Panc1 (cell line): Measurements from ENCODE around the gene APOA1. TPM values are rescaled to one million over a fixed set of nuclear protein-coding genes. Genes with fewer than 3 reads are reported as not detected.

Experiments
- ATAC-seq: fragments of 200-7000 bp; cut with Tn5 transposase; 2 replicates; pipeline ENCODE4 v1.9.1; 2020; ENCODE audit warnings: mild to moderate bottlenecking, moderate library complexity
- BruUV-seq: library from RNA; stranded (reverse); fragments of 400-500 nt; replicated peaks from 2 replicates; lab custom pipeline; 2021; lab: Mats Ljungman, UMichigan
- CTCF ChIA-PET: fragments of 300-600 bp; sonication (Branson Sonifier 250); formaldehyde crosslinking; loops from one replicate; lab custom pipeline; 2022; ENCODE audit warnings: antibody characterized with exemption; lab: Charles Lee
- POLR2A ChIA-PET: fragments of 300-600 bp; sonication (Branson Sonifier 250); formaldehyde crosslinking; loops from one replicate; lab custom pipeline; 2022; ENCODE audit warnings: antibody characterized with exemption; lab: Charles Lee
- DNase-seq: peaks from one replicate; pipeline ENCODE4 v3.0.0-alpha.2; 2010; ENCODE audit warnings: low read depth, low spot score
- H3K27ac ChIP-seq: 2 replicates; pipeline ENCODE4 v1.5.1; 2011; ENCODE audit warnings: mild to moderate bottlenecking, low read length, inconsistent platforms
- H3K27me3 ChIP-seq: fragments of 200-500 bp; sonication (Bioruptor generic); 2 replicates; pipeline ENCODE4 v1.6.0; 2014; ENCODE audit warnings: low read length, inconsistent platforms; ENCODE audit not compliant: control insufficient read depth, insufficient read depth
- H3K36me3 ChIP-seq: fragments of 200-500 bp; sonication (Bioruptor generic); 2 replicates; pipeline ENCODE4 v1.5.1; 2014; ENCODE audit warnings: inconsistent platforms, mild to moderate bottlenecking, low read length, moderate library complexity; ENCODE audit not compliant: control insufficient read depth, insufficient read depth
- H3K4me1 ChIP-seq: 2 replicates; pipeline ENCODE4 v1.5.1; 2011; ENCODE audit warnings: inconsistent platforms, mild to moderate bottlenecking, low read length, moderate library complexity; ENCODE audit not compliant: control insufficient read depth, insufficient read depth
- H3K4me3 ChIP-seq, 2 experiments: 2 replicates each; pipeline ENCODE4 v1.5.1; 2011 to 2012; ENCODE audit warnings: low read depth in 2 of 2, low read length in 2 of 2, mild to moderate bottlenecking in 2 of 2, inconsistent platforms in 1 of 2, moderate library complexity in 1 of 2
- H3K9me3 ChIP-seq: fragments of 200-500 bp; sonication (Bioruptor generic); 2 replicates; pipeline ENCODE4 v1.5.1; 2014; ENCODE audit warnings: low read depth, mild to moderate bottlenecking, inconsistent platforms, low read length, moderate library complexity; ENCODE audit not compliant: control insufficient read depth, insufficient read depth
- POLR2AphosphoS5 ChIP-seq: IDR thresholded peaks from 2 replicates; pipeline ENCODE4 v1.6.1; 2012; ENCODE audit warnings: mild to moderate bottlenecking, low read depth, low read length, moderate library complexity
- SIN3A ChIP-seq: IDR thresholded peaks from 2 replicates; pipeline ENCODE4 v1.6.1; 2012; ENCODE audit warnings: low read depth, mild to moderate bottlenecking, low read length, moderate library complexity, borderline replicate concordance; ENCODE audit not compliant: insufficient read depth
- TCF7L2 ChIP-seq: IDR thresholded peaks from 2 replicates; pipeline ENCODE4 v1.6.1; 2011; ENCODE audit warnings: mild to moderate bottlenecking, low read depth, low read length, inconsistent platforms
- in situ Hi-C: cut with HindIII; loops from 2 replicates; pipeline ENCODE4 v1.10.0; 2016; ENCODE audit warnings: low sequenced_read_pairs, low pct_unique_long_range_greater_than_20kb
- intact Hi-C: fragments of 100-400 bp; cut with micrococcal nuclease; formaldehyde crosslinking; loops from one replicate; pipeline ENCODE4 v1.10.0; 2022; ENCODE audit not compliant: unreplicated experiment
- total RNA-seq: library from RNA; stranded (reverse); gene quantifications from one replicate; pipeline ENCODE4 v1.2.1, GENCODE V29; 2021; ENCODE audit not compliant: unreplicated experiment
- TF ChIP-seq, protein P1 (sequence below), 2 experiments: IDR thresholded peaks; 2 replicates each; pipeline ENCODE4 v1.6.1; 2011 to 2012; ENCODE audit warnings: low read depth in 2 of 2, control low read depth in 1 of 2, low read length in 1 of 2, mild to moderate bottlenecking in 1 of 2, moderate library complexity in 1 of 2; ENCODE audit not compliant: insufficient read depth in 1 of 2
- TF ChIP-seq, protein P2 (sequence below): fragments of 450-650 bp; IDR thresholded peaks from 2 replicates; pipeline ENCODE4 v1.5.1; 2017; ENCODE audit warnings: mild to moderate bottlenecking

APOA1 gene
- total RNA-seq, 1 experiment from 2014 or later: 1.7 TPM

DNA sequence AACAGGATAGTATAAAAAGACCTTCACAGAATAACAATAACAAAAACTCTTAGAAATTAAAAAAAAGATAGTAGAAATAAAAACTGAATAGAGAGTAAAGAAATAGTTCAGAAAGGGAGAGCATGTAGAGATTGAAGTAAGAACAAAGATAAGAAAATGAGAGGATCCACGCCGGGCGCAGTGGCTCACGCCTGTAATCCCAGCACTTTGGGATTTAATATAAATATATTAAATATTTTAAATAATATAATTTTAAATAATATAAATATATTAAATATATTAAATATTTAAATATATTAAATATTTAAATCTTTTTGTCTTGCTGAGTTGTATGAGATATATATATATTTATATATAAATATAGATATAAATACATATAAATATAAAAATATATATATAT is 25.3 kb downstream of the APOA1 start:
- Histone ChIP-seq H3K27me3 (no peaks in the 10 kb centered on the region), H3K27ac (no peak overlapping the region), H3K4me3 (no peak overlapping the region), H3K36me3 (no peaks in the 10 kb centered on the region), H3K9me3 (no peaks in the 10 kb centered on the region), H3K4me1 (no peaks in the 10 kb centered on the region)
- intact Hi-C loops (no loop called here), in situ Hi-C loops (no loop called here)
- no peak for DNase-seq
- no TSS peak for BruUV-seq
- no peak for ATAC-seq
- TF ChIP-seq POLR2AphosphoS5: no peak
- POLR2A ChIA-PET: no interaction called here
- CTCF ChIA-PET: no interaction called here

DNA sequence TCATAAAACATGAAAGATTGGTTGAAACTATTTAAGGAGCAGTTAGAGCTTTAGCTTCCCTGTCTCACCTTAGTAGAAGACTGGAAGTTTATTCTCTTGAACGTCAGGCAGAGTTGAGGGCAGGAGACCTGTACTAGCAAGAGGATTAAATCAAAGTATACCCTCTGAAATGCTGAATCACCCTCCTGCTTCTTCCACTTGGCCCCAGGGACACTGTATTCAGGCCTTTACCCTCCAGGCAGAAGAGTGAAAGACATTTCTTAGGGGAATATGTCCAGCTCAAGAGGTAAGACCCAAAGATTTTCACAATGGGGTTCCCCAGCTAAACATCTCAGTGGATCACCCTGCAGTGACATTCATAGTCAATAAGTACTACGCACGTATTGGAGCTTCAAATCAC is 26.2 kb downstream of the APOA1 start:
- Histone ChIP-seq H3K9me3 (no peaks in the 10 kb centered on the region), H3K4me1 (no peaks in the 10 kb centered on the region), H3K4me3 (no peak overlapping the region), H3K27ac (no peak overlapping the region), H3K36me3 (no peaks in the 10 kb centered on the region), H3K27me3 (no peaks in the 10 kb centered on the region)
- intact Hi-C loops (no loop called here), in situ Hi-C loops (no loop called here)
- 0 out of 2 replicates have a peak, but pooled peaks have one; percentile 6 for ATAC-seq
- no TSS peak for BruUV-seq
- CTCF ChIA-PET: no interaction called here
- POLR2A ChIA-PET: no interaction called here
- TF ChIP-seq, protein P1, sequence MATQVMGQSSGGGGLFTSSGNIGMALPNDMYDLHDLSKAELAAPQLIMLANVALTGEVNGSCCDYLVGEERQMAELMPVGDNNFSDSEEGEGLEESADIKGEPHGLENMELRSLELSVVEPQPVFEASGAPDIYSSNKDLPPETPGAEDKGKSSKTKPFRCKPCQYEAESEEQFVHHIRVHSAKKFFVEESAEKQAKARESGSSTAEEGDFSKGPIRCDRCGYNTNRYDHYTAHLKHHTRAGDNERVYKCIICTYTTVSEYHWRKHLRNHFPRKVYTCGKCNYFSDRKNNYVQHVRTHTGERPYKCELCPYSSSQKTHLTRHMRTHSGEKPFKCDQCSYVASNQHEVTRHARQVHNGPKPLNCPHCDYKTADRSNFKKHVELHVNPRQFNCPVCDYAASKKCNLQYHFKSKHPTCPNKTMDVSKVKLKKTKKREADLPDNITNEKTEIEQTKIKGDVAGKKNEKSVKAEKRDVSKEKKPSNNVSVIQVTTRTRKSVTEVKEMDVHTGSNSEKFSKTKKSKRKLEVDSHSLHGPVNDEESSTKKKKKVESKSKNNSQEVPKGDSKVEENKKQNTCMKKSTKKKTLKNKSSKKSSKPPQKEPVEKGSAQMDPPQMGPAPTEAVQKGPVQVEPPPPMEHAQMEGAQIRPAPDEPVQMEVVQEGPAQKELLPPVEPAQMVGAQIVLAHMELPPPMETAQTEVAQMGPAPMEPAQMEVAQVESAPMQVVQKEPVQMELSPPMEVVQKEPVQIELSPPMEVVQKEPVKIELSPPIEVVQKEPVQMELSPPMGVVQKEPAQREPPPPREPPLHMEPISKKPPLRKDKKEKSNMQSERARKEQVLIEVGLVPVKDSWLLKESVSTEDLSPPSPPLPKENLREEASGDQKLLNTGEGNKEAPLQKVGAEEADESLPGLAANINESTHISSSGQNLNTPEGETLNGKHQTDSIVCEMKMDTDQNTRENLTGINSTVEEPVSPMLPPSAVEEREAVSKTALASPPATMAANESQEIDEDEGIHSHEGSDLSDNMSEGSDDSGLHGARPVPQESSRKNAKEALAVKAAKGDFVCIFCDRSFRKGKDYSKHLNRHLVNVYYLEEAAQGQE (IDR thresholded peaks at IDR 0.05; ENCODE audit: insufficient read depth in 1 of 2, low read depth in 2 of 2, low read length in 1 of 2): no peak
- TF ChIP-seq TCF7L2: no peak
- TF ChIP-seq, protein P2, sequence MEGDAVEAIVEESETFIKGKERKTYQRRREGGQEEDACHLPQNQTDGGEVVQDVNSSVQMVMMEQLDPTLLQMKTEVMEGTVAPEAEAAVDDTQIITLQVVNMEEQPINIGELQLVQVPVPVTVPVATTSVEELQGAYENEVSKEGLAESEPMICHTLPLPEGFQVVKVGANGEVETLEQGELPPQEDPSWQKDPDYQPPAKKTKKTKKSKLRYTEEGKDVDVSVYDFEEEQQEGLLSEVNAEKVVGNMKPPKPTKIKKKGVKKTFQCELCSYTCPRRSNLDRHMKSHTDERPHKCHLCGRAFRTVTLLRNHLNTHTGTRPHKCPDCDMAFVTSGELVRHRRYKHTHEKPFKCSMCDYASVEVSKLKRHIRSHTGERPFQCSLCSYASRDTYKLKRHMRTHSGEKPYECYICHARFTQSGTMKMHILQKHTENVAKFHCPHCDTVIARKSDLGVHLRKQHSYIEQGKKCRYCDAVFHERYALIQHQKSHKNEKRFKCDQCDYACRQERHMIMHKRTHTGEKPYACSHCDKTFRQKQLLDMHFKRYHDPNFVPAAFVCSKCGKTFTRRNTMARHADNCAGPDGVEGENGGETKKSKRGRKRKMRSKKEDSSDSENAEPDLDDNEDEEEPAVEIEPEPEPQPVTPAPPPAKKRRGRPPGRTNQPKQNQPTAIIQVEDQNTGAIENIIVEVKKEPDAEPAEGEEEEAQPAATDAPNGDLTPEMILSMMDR: no peak
- no peak for TF ChIP-seq SIN3A
- TF ChIP-seq POLR2AphosphoS5: no peak
- no peak for DNase-seq

DNA sequence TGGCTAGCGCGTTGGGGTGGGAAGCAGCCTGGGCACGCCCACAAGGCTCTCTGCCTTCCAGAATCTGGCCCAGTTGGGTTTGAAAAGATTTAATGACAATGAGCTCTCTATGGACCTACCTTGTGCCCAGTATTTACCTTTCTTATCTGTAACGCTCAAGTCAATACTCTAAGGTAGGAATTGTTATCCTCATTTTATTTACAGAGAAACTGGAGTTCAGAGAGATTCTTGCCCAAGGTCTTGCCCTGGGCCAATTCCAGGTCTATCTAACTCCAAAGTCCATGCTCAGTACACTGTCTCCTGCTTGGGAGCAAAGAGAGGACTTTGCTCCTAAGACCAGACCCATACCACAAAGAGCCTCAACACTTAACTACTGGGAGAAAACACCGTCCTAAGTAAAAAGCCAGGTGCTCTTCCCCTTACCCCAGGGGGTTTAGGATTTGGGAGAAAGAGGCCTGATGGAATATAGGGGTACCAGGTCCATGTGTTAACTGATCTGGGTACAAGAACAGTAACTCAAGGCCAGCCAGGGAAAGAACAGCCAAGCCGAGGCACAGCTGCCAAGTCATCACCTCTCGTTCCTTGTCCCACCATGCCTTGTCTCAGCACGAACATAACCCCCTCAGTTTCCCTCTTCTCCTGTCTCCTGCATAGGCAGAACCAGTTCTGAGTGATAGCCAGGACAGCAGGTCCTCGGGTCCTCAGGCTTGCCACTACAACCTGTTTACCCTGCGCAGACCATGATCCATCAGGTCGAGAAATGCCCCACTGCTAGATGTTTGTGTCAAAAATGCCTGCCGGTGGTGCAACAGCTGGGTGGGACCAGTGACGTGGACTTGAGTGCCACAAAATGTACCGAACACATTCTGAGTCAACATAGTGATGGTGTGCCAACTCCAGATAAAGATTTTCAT is 28.9 kb downstream of the APOA1 start:
- ChIA-PET CTCF (no interaction called here), POLR2A (no interaction called here)
- Histone ChIP-seq H3K4me3 (no peak overlapping the region), H3K36me3 (no peaks in the 10 kb centered on the region), H3K27me3 (no peaks in the 10 kb centered on the region), H3K9me3 (no peaks in the 10 kb centered on the region), H3K27ac (no peak overlapping the region), H3K4me1 (no peaks in the 10 kb centered on the region)
- no peak for DNase-seq
- no peak for ATAC-seq
- BruUV-seq: no TSS peak
- TF ChIP-seq, protein P1 (IDR thresholded peaks at IDR 0.05; ENCODE audit: insufficient read depth in 1 of 2, low read depth in 2 of 2, low read length in 1 of 2): no peak
- TF ChIP-seq TCF7L2: no peak
- no peak for TF ChIP-seq POLR2AphosphoS5
- TF ChIP-seq, protein P2: no peak
- TF ChIP-seq SIN3A: no peak
- in situ Hi-C loops (no loop called here), intact Hi-C loops (no loop called here)
